K562 (cell line): ENCODE measurements around the gene PA2G4. TPM values are rescaled to one million over a fixed set of nuclear protein-coding genes. Genes with fewer than 3 reads are reported as not detected.

Experiments used
- CHD2 ChIP-seq: IDR thresholded peaks from 2 replicates; pipeline ENCODE4 v1.6.1; 2011; ENCODE audit warnings: low read depth, low read length
- CREB1 ChIP-seq, 2 experiments: sonication (generic) in 1 of 2; formaldehyde crosslinking in 1 of 2; IDR thresholded peaks; 2 replicates each; pipeline versions ENCODE4 v1.6.1 to v1.8.0; 2012 to 2022; ENCODE audit warnings: inconsistent platforms in 1 of 2, mild to moderate bottlenecking in 1 of 2, missing genetic modification reagents in 1 of 2, moderate library complexity in 1 of 2
- DMBX1 ChIP-seq: fragments of 250-450 bp; sonication (Bioruptor Pico); IDR thresholded peaks from 2 replicates; pipeline ENCODE4 v1.8.0; 2022; ENCODE audit warnings: inconsistent platforms, mild to moderate bottlenecking, moderate library complexity, borderline replicate concordance
- ETS2 ChIP-seq: IDR thresholded peaks from 2 replicates; pipeline ENCODE4 v1.6.1; 2016; ENCODE audit warnings: borderline replicate concordance, missing genetic modification characterization, mild to moderate bottlenecking, moderate library complexity, missing compliant biosample characterization; ENCODE audit not compliant: poor library complexity, severe bottlenecking
- FOXP1 ChIP-seq: sonication (generic); formaldehyde crosslinking; IDR thresholded peaks from 2 replicates; pipeline ENCODE4 v1.8.0; 2022; ENCODE audit warnings: mild to moderate bottlenecking, missing genetic modification reagents
- MAFG ChIP-seq: fragments of 450-650 bp; conservative IDR thresholded peaks from 2 replicates; pipeline ENCODE4 v1.6.1; 2016; ENCODE audit warnings: missing genetic modification characterization, missing compliant biosample characterization
- MBD2 ChIP-seq: sonication (generic); IDR thresholded peaks from 2 replicates; pipeline ENCODE4 v1.6.1; 2016; ENCODE audit warnings: low read depth, borderline replicate concordance
- PYGO2 ChIP-seq: fragments of 450-650 bp; IDR thresholded peaks from 2 replicates; pipeline ENCODE4 v1.6.1; 2016; ENCODE audit warnings: mild to moderate bottlenecking, missing genetic modification characterization, moderate library complexity, missing compliant biosample characterization
- RAD21 ChIP-seq, 2 experiments: fragments of 250-450 bp in 1 of 2; fragments of 450-650 bp in 1 of 2; sonication (Bioruptor Pico) in 1 of 2; formaldehyde crosslinking in 1 of 2; IDR thresholded peaks in 1 of 2; conservative IDR thresholded peaks in 1 of 2; 2 replicates each; pipeline versions ENCODE4 v1.4.0 to v1.8.0; 2020 to 2022; ENCODE audit warnings: mild to moderate bottlenecking in 2 of 2, moderate library complexity in 1 of 2
- RUNX1 ChIP-seq: sonication (generic); IDR thresholded peaks from 2 replicates; pipeline ENCODE4 v1.6.1; 2016; ENCODE audit warnings: antibody characterized with exemption, low read depth
- SAP30 ChIP-seq: fragments of 200-600 bp; sonication (generic); IDR thresholded peaks from 2 replicates; pipeline ENCODE4 v1.6.1; 2012; ENCODE audit warnings: borderline replicate concordance, low read depth, mild to moderate bottlenecking, moderate library complexity, low read length, control low read depth, inconsistent platforms; ENCODE audit not compliant: insufficient read depth, poor library complexity, severe bottlenecking
- SMARCA4 ChIP-seq: fragments of 450-650 bp; IDR thresholded peaks from 2 replicates; pipeline ENCODE4 v1.6.1; 2016
- SP1 ChIP-seq: sonication (generic); formaldehyde crosslinking; IDR thresholded peaks from 2 replicates; pipeline ENCODE4 v1.8.1; 2022; ENCODE audit warnings: mild to moderate bottlenecking, missing genetic modification reagents
- TEAD2 ChIP-seq: fragments of 450-650 bp; IDR thresholded peaks from 2 replicates; pipeline ENCODE4 v1.6.1; 2016; ENCODE audit warnings: missing genetic modification characterization, control low read depth, missing compliant biosample characterization
- YBX1 ChIP-seq: fragments of 450-650 bp; IDR thresholded peaks from 2 replicates; pipeline ENCODE4 v1.7.1; 2016; ENCODE audit warnings: mild to moderate bottlenecking
- YY1 ChIP-seq, 3 experiments: IDR thresholded peaks; 2 replicates each; pipeline ENCODE4 v1.6.1; 2011; ENCODE audit warnings: low read length in 2 of 3, mild to moderate bottlenecking in 2 of 3, moderate library complexity in 2 of 3, borderline replicate concordance in 1 of 3, control low read depth in 1 of 3, low read depth in 1 of 3; ENCODE audit not compliant: insufficient read depth in 3 of 3, insufficient replicate concordance in 2 of 3, control insufficient read depth in 1 of 3, insufficient read length in 1 of 3; ENCODE audit errors: extremely low read depth in 1 of 3
- ZBTB49 ChIP-seq: sonication (generic); formaldehyde crosslinking; IDR thresholded peaks from 2 replicates; pipeline ENCODE4 v1.8.0; 2022; ENCODE audit warnings: missing genetic modification reagents, mild to moderate bottlenecking, borderline replicate concordance
- ZFP36 ChIP-seq: fragments of 150-350 bp; IDR thresholded peaks from 2 replicates; pipeline ENCODE4 v1.6.1; 2018; ENCODE audit warnings: low read length, low read depth; ENCODE audit not compliant: partially characterized antibody
- ZNF175 ChIP-seq: fragments of 200-800 bp; sonication (Bioruptor generic); IDR thresholded peaks from 2 replicates; pipeline ENCODE4 v1.6.1; 2016; ENCODE audit warnings: low read depth, mild to moderate bottlenecking, missing genetic modification characterization, missing compliant biosample characterization
- ZNF197 ChIP-seq: fragments of 200-800 bp; sonication (Bioruptor generic); IDR thresholded peaks from 2 replicates; pipeline ENCODE4 v1.6.1; 2016; ENCODE audit warnings: low read depth, missing genetic modification characterization, missing compliant biosample characterization
- ZZZ3 ChIP-seq: fragments of 450-650 bp; IDR thresholded peaks from 2 replicates; pipeline ENCODE4 v1.6.1; 2016; ENCODE audit warnings: antibody characterized with exemption, mild to moderate bottlenecking, moderate library complexity
- polyA plus RNA-seq, 8 experiments: library from polyadenylated mRNA; depleted of rRNA in 4 of 8; stranded (reverse) in 5 of 8; unstranded in 3 of 8; fragments of >200 nt; fragmentation: Nextera tagmentation in 2 of 8; fragmentation: Illumina TruSeq in 1 of 8; extraction: Ambion mirVana in 2 of 8; extraction: Trizol in 1 of 8; gene quantifications; 2 replicates each; pipeline versions ENCODE4 v1.2.1 to v1.2.3, GENCODE V29; 2011 to 2014; ENCODE audit warnings: inconsistent platforms in 1 of 8, missing spikeins in 1 of 8
- total RNA-seq, 7 experiments: library from RNA; depleted of rRNA in 6 of 7; stranded (reverse); fragments of >200 nt in 6 of 7; fragmentation: Illumina TruSeq in 2 of 7; extraction: Trizol in 2 of 7; gene quantifications; 2 replicates each; pipeline versions ENCODE4 v1.2.1 to v1.2.3, GENCODE V29; 2011 to 2021; ENCODE audit warnings: low replicate concordance in 1 of 7
- TF ChIP-seq, protein P1 (sequence below): sonication (generic); formaldehyde crosslinking; IDR thresholded peaks from 2 replicates; pipeline ENCODE4 v1.8.0; 2022; ENCODE audit warnings: mild to moderate bottlenecking, missing genetic modification reagents
- TF ChIP-seq, protein P2 (sequence below): fragments of 450-650 bp; IDR thresholded peaks from 2 replicates; pipeline ENCODE4 v1.6.1; 2016; ENCODE audit warnings: borderline replicate concordance

The PA2G4 gene
- total and polyA plus RNA-seq, 9 of the 15 experiments (the other 6 are each of a cell fraction or from before 2014, with no cell fraction given) = 230 to 925 (median 638) TPM

DNA sequence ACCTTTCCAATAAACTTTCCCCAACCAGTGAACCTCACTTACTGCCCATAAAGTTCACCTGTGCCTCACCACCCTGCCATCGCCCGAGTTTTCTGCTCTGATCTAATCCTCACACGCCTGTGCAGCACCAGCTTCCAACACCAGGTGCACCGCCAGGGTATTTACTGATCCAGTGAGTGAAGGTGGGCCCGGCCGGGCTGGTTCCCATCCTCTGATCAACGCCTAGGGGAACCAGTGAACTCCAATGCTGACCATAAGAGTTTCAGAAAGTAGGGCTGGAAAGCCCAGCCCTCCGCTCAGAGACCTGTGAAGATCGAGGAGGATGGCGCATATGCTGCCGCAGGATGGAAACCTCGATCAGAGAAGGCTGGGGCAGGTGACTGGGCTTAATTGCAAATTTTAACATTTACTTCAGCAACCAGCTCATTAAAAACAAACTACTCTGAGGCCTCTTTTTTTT lies 47.3 kb downstream of the PA2G4 start (continued):
- TF ChIP-seq ZBTB49 (CRISPR knock-in tag) (no peak), TEAD2 (no peak), DMBX1 (CRISPR knock-in tag) (no peak), ZZZ3 (0 out of 2 replicates have a peak, but pooled peaks have one; percentile 27), RAD21 (CRISPR knock-in tag; conservative IDR thresholded peaks at IDR 0.05 in 1 of 2, IDR thresholded peaks at IDR 0.05 in 1 of 2) (0 out of 4 replicates have a peak, but pooled peaks of 1 of the 2 experiments have one; percentile 8), ZFP36 (no peak), SP1 (CRISPR knock-in tag) (0 out of 2 replicates have a peak, but pooled peaks have one; percentile 34), ETS2 (tag) (no peak), FOXP1 (CRISPR knock-in tag) (peak; percentile 74), MBD2 (no peak), YBX1 (no peak), YY1 (IDR thresholded peaks at IDR 0.05; ENCODE audit: borderline replicate concordance in 1 of 3, control insufficient read depth in 1 of 3, extremely low read depth in 1 of 3, insufficient read depth in 3 of 3, insufficient read length in 1 of 3, insufficient replicate concordance in 2 of 3, low read depth in 1 of 3, low read length in 2 of 3) (peak in 1 of 3 experiments; percentile 47), ZNF175 (CRISPR knock-in tag) (0 out of 2 replicates have a peak, but pooled peaks have one; percentile 36), SAP30 (no peak), RUNX1 (no peak), MAFG (tag) (0 out of 2 replicates have a peak, but pooled peaks have one; percentile 26), SMARCA4 (0 out of 2 replicates have a peak, but pooled peaks have one; percentile 20), CREB1 (IDR thresholded peaks at IDR 0.05) (no peak), CREB1 (CRISPR knock-in tag; IDR thresholded peaks at IDR 0.05) (no peak), CHD2 (no peak), PYGO2 (no peak), ZNF197 (CRISPR knock-in tag) (0 out of 2 replicates have a peak, but pooled peaks have one; percentile 6)
- TF ChIP-seq, protein P1, sequence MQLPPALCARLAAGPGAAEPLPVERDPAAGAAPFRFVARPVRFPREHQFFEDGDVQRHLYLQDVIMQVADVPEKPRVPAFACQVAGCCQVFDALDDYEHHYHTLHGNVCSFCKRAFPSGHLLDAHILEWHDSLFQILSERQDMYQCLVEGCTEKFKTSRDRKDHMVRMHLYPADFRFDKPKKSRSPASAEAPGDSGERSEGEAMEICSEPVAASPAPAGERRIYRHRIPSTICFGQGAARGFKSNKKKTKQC = peak; percentile 81
- TF ChIP-seq, protein P2, sequence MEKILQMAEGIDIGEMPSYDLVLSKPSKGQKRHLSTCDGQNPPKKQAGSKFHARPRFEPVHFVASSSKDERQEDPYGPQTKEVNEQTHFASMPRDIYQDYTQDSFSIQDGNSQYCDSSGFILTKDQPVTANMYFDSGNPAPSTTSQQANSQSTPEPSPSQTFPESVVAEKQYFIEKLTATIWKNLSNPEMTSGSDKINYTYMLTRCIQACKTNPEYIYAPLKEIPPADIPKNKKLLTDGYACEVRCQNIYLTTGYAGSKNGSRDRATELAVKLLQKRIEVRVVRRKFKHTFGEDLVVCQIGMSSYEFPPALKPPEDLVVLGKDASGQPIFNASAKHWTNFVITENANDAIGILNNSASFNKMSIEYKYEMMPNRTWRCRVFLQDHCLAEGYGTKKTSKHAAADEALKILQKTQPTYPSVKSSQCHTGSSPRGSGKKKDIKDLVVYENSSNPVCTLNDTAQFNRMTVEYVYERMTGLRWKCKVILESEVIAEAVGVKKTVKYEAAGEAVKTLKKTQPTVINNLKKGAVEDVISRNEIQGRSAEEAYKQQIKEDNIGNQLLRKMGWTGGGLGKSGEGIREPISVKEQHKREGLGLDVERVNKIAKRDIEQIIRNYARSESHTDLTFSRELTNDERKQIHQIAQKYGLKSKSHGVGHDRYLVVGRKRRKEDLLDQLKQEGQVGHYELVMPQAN = no peak
